ENCODE measurements around the gene SIGLEC9.
"Not testable (repeated sequence)": the region's sequence is repeated elsewhere in the genome, so short reads cannot be mapped to it uniquely, and the experiment has no call there.

SIGLEC9 gene

GRCh38 chr19:51166846-51167490 lies 42.3 kb downstream of the SIGLEC9 start:
- no peak for TF ChIP-seq CTCF (IDR thresholded peaks at IDR 0.05; ENCODE audit: control insufficient read depth, insufficient read depth, low read depth, low read length, missing control alignments)
- H3K4me3 ChIP-seq (ENCODE audit: control insufficient read depth, low read depth, low read length) = no peak overlapping the region
- DNase-seq (ENCODE audit: low read depth) = no peak

- no peak for TF ChIP-seq CTCF (IDR thresholded peaks at IDR 0.05; ENCODE audit: control insufficient read depth, insufficient read depth, low read depth, low read length, missing control alignments)
- H3K4me3 ChIP-seq (ENCODE audit: control insufficient read depth, low read depth, low read length) = no peak overlapping the region
- DNase-seq (ENCODE audit: low read depth) = no peak
Observed at GRCh38 chr19:51168564-51169282, 44.0 kb downstream of the SIGLEC9 start.

GRCh38 chr19:51169283-51169918 lies 44.7 kb downstream of the SIGLEC9 start:
- DNase-seq (ENCODE audit: low read depth) = peak; percentile 10
- not testable (repeated sequence) for H3K4me3 ChIP-seq (ENCODE audit: control insufficient read depth, low read depth, low read length)
- peak; percentile 78 for TF ChIP-seq CTCF (IDR thresholded peaks at IDR 0.05; ENCODE audit: control insufficient read depth, insufficient read depth, low read depth, low read length, missing control alignments)

- no peak for TF ChIP-seq CTCF (IDR thresholded peaks at IDR 0.05; ENCODE audit: control insufficient read depth, insufficient read depth, low read depth, low read length, missing control alignments)
- no peak for DNase-seq (ENCODE audit: low read depth)
- no peak overlapping the region for H3K4me3 ChIP-seq (ENCODE audit: control insufficient read depth, low read depth, low read length)
Observed at GRCh38 chr19:51172223-51172622, 47.5 kb downstream of the SIGLEC9 start.

GRCh38 chr19:51173681-51174080 lies 49.0 kb downstream of the SIGLEC9 start:
- no peak for DNase-seq (ENCODE audit: low read depth)
- H3K4me3 ChIP-seq (ENCODE audit: control insufficient read depth, low read depth, low read length) = no peak overlapping the region
- no peak for TF ChIP-seq CTCF (IDR thresholded peaks at IDR 0.05; ENCODE audit: control insufficient read depth, insufficient read depth, low read depth, low read length, missing control alignments)

GRCh38 chr19:51179256-51179655 lies 54.5 kb downstream of the SIGLEC9 start:
- no peak overlapping the region for H3K4me3 ChIP-seq (ENCODE audit: control insufficient read depth, low read depth, low read length)
- no peak for TF ChIP-seq CTCF (IDR thresholded peaks at IDR 0.05; ENCODE audit: control insufficient read depth, insufficient read depth, low read depth, low read length, missing control alignments)
- DNase-seq (ENCODE audit: low read depth) = no peak
